ENCODE results near the gene PPM1D.

DNA sequence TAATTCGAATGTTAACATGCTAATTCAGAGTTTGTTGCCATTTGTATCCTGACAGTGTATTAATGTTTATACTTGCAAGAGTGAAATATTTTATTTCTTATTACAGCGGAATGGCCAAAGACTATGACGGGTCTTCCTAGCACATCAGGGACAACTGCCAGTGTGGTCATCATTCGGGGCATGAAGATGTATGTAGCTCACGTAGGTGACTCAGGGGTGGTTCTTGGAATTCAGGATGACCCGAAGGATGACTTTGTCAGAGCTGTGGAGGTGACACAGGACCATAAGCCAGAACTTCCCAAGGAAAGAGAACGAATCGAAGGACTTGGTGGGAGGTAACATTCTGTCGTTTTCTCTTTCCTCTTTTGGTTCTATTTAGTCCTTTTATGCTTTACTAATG lies 23.4 kb downstream of the PPM1D start:
- TF ChIP-seq POLR2A (IDR thresholded peaks at IDR 0.05) (no peak), POLR2AphosphoS5 (IDR thresholded peaks at IDR 0.05) (no peak)
- TF ChIP-seq, protein P1, sequence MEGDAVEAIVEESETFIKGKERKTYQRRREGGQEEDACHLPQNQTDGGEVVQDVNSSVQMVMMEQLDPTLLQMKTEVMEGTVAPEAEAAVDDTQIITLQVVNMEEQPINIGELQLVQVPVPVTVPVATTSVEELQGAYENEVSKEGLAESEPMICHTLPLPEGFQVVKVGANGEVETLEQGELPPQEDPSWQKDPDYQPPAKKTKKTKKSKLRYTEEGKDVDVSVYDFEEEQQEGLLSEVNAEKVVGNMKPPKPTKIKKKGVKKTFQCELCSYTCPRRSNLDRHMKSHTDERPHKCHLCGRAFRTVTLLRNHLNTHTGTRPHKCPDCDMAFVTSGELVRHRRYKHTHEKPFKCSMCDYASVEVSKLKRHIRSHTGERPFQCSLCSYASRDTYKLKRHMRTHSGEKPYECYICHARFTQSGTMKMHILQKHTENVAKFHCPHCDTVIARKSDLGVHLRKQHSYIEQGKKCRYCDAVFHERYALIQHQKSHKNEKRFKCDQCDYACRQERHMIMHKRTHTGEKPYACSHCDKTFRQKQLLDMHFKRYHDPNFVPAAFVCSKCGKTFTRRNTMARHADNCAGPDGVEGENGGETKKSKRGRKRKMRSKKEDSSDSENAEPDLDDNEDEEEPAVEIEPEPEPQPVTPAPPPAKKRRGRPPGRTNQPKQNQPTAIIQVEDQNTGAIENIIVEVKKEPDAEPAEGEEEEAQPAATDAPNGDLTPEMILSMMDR (IDR thresholded peaks at IDR 0.05), result no peak

Measured in prostate gland (tissue), 2 donors.